ENCODE results near the gene IRAG1. TPM values are rescaled to one million over a fixed set of nuclear protein-coding genes. Genes with fewer than 3 reads are reported as not detected.
"Not testable (repeated sequence)": the region's sequence is repeated elsewhere in the genome, so short reads cannot be mapped to it uniquely, and the experiment has no call there.

Gene IRAG1
- total and polyA plus RNA-seq, 2 experiments from 2014 or later, result 1.5 to 2.7 TPM

DNA sequence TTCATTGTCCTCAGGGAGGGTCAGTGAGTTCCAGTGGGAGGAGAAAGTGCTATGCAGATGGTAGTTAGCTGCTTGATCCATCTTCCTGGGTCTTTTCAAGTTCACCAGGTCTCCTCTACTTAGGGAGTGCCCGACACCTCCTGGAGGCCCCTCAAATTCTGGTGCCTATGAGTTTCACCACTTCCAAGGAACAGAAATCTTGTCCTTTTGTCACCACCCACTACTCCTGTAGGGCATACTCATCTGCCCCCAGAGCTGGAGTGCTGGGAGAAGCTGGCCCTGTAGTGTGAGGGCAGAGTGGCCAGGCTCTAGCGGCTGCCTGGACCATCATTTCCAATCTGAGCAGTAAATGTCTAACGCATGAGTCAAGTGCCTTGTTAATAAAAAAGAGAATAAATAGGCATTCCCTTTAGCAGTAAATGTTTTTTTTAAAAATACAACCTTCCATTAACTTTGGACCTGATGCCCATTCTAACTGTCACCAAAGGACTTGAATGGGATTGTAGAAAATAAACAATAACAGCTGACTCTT, 12.5 kb downstream of the IRAG1 start:
- H4K20me1 ChIP-seq (replicated peaks; ENCODE audit: insufficient read depth), result no peaks in the 10 kb centered on the region
- ATAC-seq, result no peak
- DNase-seq (ENCODE audit: low spot score), result no peak
- H3K79me2 ChIP-seq (replicated peaks; ENCODE audit: insufficient read depth), result no peaks in the 10 kb centered on the region
- Mint-ChIP-seq H3K36me3 (ENCODE audit: low read depth) (no peaks in the 10 kb centered on the region), H3K4me3 (no peak overlapping the region), H3K27ac (no peak overlapping the region), H3K9me3 (no peaks in the 10 kb centered on the region), H3K27me3 (ENCODE audit: insufficient read depth, low read depth, poor library complexity) (no peaks in the 10 kb centered on the region), H3K4me1 (no peaks in the 10 kb centered on the region)
- no peaks in the 10 kb centered on the region for H3K27me3 ChIP-seq (ENCODE audit: insufficient read depth)
- H2AFZ ChIP-seq, result no peak overlapping the region
- 0 out of 2 replicates have a peak, but pooled peaks cover 2% of the 10 kb centered on the region for H3K9me2 ChIP-seq (ENCODE audit: insufficient read depth)
- no peak overlapping the region for H3K27ac ChIP-seq (ENCODE audit: low read depth)
- TF ChIP-seq, protein P1, sequence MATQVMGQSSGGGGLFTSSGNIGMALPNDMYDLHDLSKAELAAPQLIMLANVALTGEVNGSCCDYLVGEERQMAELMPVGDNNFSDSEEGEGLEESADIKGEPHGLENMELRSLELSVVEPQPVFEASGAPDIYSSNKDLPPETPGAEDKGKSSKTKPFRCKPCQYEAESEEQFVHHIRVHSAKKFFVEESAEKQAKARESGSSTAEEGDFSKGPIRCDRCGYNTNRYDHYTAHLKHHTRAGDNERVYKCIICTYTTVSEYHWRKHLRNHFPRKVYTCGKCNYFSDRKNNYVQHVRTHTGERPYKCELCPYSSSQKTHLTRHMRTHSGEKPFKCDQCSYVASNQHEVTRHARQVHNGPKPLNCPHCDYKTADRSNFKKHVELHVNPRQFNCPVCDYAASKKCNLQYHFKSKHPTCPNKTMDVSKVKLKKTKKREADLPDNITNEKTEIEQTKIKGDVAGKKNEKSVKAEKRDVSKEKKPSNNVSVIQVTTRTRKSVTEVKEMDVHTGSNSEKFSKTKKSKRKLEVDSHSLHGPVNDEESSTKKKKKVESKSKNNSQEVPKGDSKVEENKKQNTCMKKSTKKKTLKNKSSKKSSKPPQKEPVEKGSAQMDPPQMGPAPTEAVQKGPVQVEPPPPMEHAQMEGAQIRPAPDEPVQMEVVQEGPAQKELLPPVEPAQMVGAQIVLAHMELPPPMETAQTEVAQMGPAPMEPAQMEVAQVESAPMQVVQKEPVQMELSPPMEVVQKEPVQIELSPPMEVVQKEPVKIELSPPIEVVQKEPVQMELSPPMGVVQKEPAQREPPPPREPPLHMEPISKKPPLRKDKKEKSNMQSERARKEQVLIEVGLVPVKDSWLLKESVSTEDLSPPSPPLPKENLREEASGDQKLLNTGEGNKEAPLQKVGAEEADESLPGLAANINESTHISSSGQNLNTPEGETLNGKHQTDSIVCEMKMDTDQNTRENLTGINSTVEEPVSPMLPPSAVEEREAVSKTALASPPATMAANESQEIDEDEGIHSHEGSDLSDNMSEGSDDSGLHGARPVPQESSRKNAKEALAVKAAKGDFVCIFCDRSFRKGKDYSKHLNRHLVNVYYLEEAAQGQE (IDR thresholded peaks at IDR 0.05; ENCODE audit: unreplicated experiment), result no peak
- no peak for TF ChIP-seq ETS1 (IDR thresholded peaks at IDR 0.05)
- no peak for TF ChIP-seq EZH2 (IDR thresholded peaks at IDR 0.05; ENCODE audit: low read depth, unreplicated experiment)
- no peak for TF ChIP-seq EZH2phosphoT487 (IDR thresholded peaks at IDR 0.05; ENCODE audit: unreplicated experiment)
- no peak for TF ChIP-seq NANOG (IDR thresholded peaks at IDR 0.05; ENCODE audit: borderline replicate concordance)
- H3F3A ChIP-seq (replicated peaks; ENCODE audit: low read depth), result no peaks in the 10 kb centered on the region
- H3K4me2 ChIP-seq, result no peak overlapping the region
- H3K4me3 ChIP-seq, result no peak overlapping the region
- no peaks in the 10 kb centered on the region for H3K4me1 ChIP-seq (ENCODE audit: insufficient read depth)
- no peaks in the 10 kb centered on the region for H3K36me3 ChIP-seq (ENCODE audit: insufficient read depth)

GRCh38 chr11:10680279-10680678, 13.3 kb downstream of the IRAG1 start:
- not testable (repeated sequence) for H3K27me3 Mint-ChIP-seq (ENCODE audit: insufficient read depth, low read depth, poor library complexity); H3F3A ChIP-seq (replicated peaks; ENCODE audit: low read depth); H3K79me2 ChIP-seq (replicated peaks; ENCODE audit: insufficient read depth); H3K36me3 Mint-ChIP-seq (ENCODE audit: low read depth); H3K4me1 Mint-ChIP-seq; H3K4me2 ChIP-seq; H3K27ac ChIP-seq (ENCODE audit: low read depth); H3K27ac Mint-ChIP-seq; H2AFZ ChIP-seq; H3K27me3 ChIP-seq (ENCODE audit: insufficient read depth); H4K20me1 ChIP-seq (replicated peaks; ENCODE audit: insufficient read depth); H3K4me3 ChIP-seq; DNase-seq (ENCODE audit: low spot score); H3K9me3 Mint-ChIP-seq; H3K36me3 ChIP-seq (ENCODE audit: insufficient read depth); H3K4me3 Mint-ChIP-seq; H3K4me1 ChIP-seq (ENCODE audit: insufficient read depth); H3K9me2 ChIP-seq (ENCODE audit: insufficient read depth); ATAC-seq

DNA sequence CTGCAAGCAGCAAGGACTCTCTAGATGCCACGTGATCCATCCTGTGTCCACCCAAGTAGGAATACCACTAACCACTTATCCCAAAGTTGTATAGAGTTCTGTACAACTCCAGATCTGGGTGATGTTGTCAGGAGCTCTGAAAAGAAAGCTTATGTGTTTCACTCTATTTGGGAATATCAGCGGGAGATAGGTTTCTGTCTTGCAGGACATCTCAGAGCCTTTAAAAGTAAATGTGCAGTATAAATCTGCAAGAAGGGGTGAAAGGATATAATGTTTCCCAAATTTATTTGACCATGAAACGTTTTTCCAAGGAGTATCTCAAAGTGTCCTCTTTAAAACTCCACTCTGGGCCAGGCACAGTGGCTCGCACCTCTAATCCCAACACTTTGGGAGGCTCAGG, 13.9 kb downstream of the IRAG1 start:
- no peak for DNase-seq (ENCODE audit: low spot score)
- ATAC-seq, result no peak
- H3K9me3 Mint-ChIP-seq, result no peaks in the 10 kb centered on the region
- no peak overlapping the region for H3K27ac Mint-ChIP-seq
- Histone ChIP-seq H3K27me3 (ENCODE audit: insufficient read depth) (no peaks in the 10 kb centered on the region), H3K27ac (ENCODE audit: low read depth) (no peak overlapping the region), H3K9me2 (ENCODE audit: insufficient read depth) (no peaks in the 10 kb centered on the region), H3K4me1 (ENCODE audit: insufficient read depth) (peaks cover 3% of the 10 kb centered on the region; the same call in 1 of the 2 replicates), H2AFZ (no peak overlapping the region), H3K36me3 (ENCODE audit: insufficient read depth) (no peaks in the 10 kb centered on the region), H3F3A (replicated peaks; ENCODE audit: low read depth) (no peaks in the 10 kb centered on the region), H3K4me2 (no peak overlapping the region), H4K20me1 (replicated peaks; ENCODE audit: insufficient read depth) (no peaks in the 10 kb centered on the region), H3K79me2 (replicated peaks; ENCODE audit: insufficient read depth) (no peaks in the 10 kb centered on the region), H3K4me3 (no peak overlapping the region)
- H3K36me3 Mint-ChIP-seq (ENCODE audit: low read depth), result no peaks in the 10 kb centered on the region
- H3K4me1 Mint-ChIP-seq, result peaks cover 11% of the 10 kb centered on the region
- no peaks in the 10 kb centered on the region for H3K27me3 Mint-ChIP-seq (ENCODE audit: insufficient read depth, low read depth, poor library complexity)
- H3K4me3 Mint-ChIP-seq, result no peak overlapping the region
- TF ChIP-seq EZH2 (IDR thresholded peaks at IDR 0.05; ENCODE audit: low read depth, unreplicated experiment), result no peak
- TF ChIP-seq, protein P1 (IDR thresholded peaks at IDR 0.05; ENCODE audit: unreplicated experiment), result no peak
- no peak for TF ChIP-seq JUNB (IDR thresholded peaks at IDR 0.05; ENCODE audit: unreplicated experiment)
- no peak for TF ChIP-seq ZNF114 (CRISPR knock-in tag; IDR thresholded peaks at IDR 0.05)
- no peak for TF ChIP-seq CREB1 (CRISPR knock-in tag; IDR thresholded peaks at IDR 0.05; ENCODE audit: low read depth)
- no peak for TF ChIP-seq POLR2AphosphoS5 (IDR thresholded peaks at IDR 0.05; ENCODE audit: low read depth)
- TF ChIP-seq ZNF331 (CRISPR knock-in tag; IDR thresholded peaks at IDR 0.05; ENCODE audit: low read depth), result no peak
